HCT116 (cell line): ENCODE data around the gene NCKAP5. TPM values are rescaled to one million over a fixed set of nuclear protein-coding genes. Genes with fewer than 3 reads are reported as not detected.

Source experiments
- ATAC-seq: fragments of 200-7000 bp; cut with Tn5 transposase; 2 replicates; pipeline ENCODE4 v1.9.1; 2020; ENCODE audit warnings: mild to moderate bottlenecking, moderate library complexity
- BruUV-seq: library from RNA; stranded (reverse); fragments of 400-500 nt; replicated peaks from 2 replicates; lab custom pipeline; 2021; lab: Mats Ljungman, UMichigan
- CTCF ChIA-PET: fragments of 300-600 bp; sonication (Branson Sonifier 250); formaldehyde crosslinking; loops from one replicate; lab custom pipeline; 2021; ENCODE audit warnings: antibody characterized with exemption; lab: Charles Lee
- POLR2A ChIA-PET: fragments of 300-600, 350-600 bp; sonication (Branson Sonifier 250); formaldehyde crosslinking; loops from one replicate; lab custom pipeline; 2021; ENCODE audit warnings: antibody characterized with exemption; lab: Charles Lee
- RAD21 ChIA-PET, 2 experiments: fragments of 300-600 bp; sonication (Branson Sonifier 250); formaldehyde crosslinking; loops; one replicate each; lab custom pipeline; 2023; ENCODE audit warnings: low total read pairs in 2 of 2; ENCODE audit not compliant: uncharacterized antibody in 2 of 2, unreplicated experiment in 2 of 2, low non-redundant PET in 1 of 2; lab: Charles Lee
- DNase-seq: peaks from one replicate; pipeline ENCODE4 v3.0.0-alpha.2; 2010; ENCODE audit warnings: low read depth, low spot score
- H2AFZ ChIP-seq: fragments of 200-600 bp; shearing (Covaris generic), sonication (generic); 2 replicates; pipeline ENCODE4 v1.6.1; 2017; ENCODE audit warnings: low read depth, mixed run types, mixed read lengths, antibody characterized with exemption, low read length; ENCODE audit not compliant: poor library complexity, severe bottlenecking
- H3K27ac ChIP-seq: 2 replicates; pipeline ENCODE4 v1.5.1; 2012; ENCODE audit warnings: low read depth, low read length
- H3K27me3 ChIP-seq: fragments of 200-600 bp; sonication (generic); 2 replicates; pipeline ENCODE4 v1.6.1; 2016; ENCODE audit warnings: mixed run types, low read length, mixed read lengths; ENCODE audit not compliant: insufficient read depth
- H3K36me3 ChIP-seq, 2 experiments: fragments of 200-500 bp in 1 of 2; fragments of 200-600 bp in 1 of 2; sonication (Bioruptor generic) in 1 of 2; sonication (generic) in 1 of 2; 2 replicates each; pipeline versions ENCODE4 v1.5.1 to v1.6.1; 2014 to 2016; ENCODE audit warnings: low read length in 2 of 2, inconsistent platforms in 1 of 2, mixed read lengths in 1 of 2, mixed run types in 1 of 2; ENCODE audit not compliant: insufficient read depth in 2 of 2, control insufficient read depth in 1 of 2
- H3K4me1 ChIP-seq, 2 experiments: fragments of 200-600 bp in 1 of 2; sonication (generic) in 1 of 2; 2 replicates each; pipeline versions ENCODE4 v1.5.1 to v1.6.1; 2012 to 2017; ENCODE audit warnings: low read length in 2 of 2, inconsistent platforms in 1 of 2, mild to moderate bottlenecking in 1 of 2, mixed read lengths in 1 of 2, mixed run types in 1 of 2, moderate library complexity in 1 of 2; ENCODE audit not compliant: insufficient read depth in 2 of 2, control insufficient read depth in 1 of 2
- H3K4me2 ChIP-seq: fragments of 200-600 bp; sonication (generic); 2 replicates; pipeline ENCODE4 v1.6.1; 2017; ENCODE audit warnings: mixed run types, low read length, mixed read lengths
- H3K4me3 ChIP-seq, 2 experiments: fragments of 200-600 bp in 1 of 2; sonication (generic) in 1 of 2; replicated peaks in 1 of 2; 2 replicates each; pipeline ENCODE4 v1.5.1; 2011 to 2016; ENCODE audit warnings: low read length in 2 of 2, control low read depth in 1 of 2, low read depth in 1 of 2, mild to moderate bottlenecking in 1 of 2, mixed read lengths in 1 of 2, mixed run types in 1 of 2
- H3K79me2 ChIP-seq: fragments of 200-600 bp; sonication (generic); 2 replicates; pipeline ENCODE4 v1.6.1; 2017; ENCODE audit warnings: mild to moderate bottlenecking, mixed run types, low read length, moderate library complexity, mixed read lengths; ENCODE audit not compliant: insufficient read depth
- H3K9ac ChIP-seq: fragments of 200-600 bp; sonication (generic); 2 replicates; pipeline ENCODE4 v1.6.1; 2016; ENCODE audit warnings: low read length, mixed read lengths
- H3K9me2 ChIP-seq: fragments of 200-600 bp; sonication (generic), shearing (Covaris generic); 2 replicates; pipeline ENCODE4 v1.6.1; 2017; ENCODE audit warnings: mixed run types, mild to moderate bottlenecking, moderate library complexity; ENCODE audit not compliant: insufficient read depth
- H3K9me3 ChIP-seq, 2 experiments: fragments of 200-500 bp in 1 of 2; fragments of 200-600 bp in 1 of 2; sonication (Bioruptor generic) in 1 of 2; sonication (generic) in 1 of 2; 2 replicates each; pipeline ENCODE4 v1.6.1; 2014 to 2017; ENCODE audit warnings: low read length in 2 of 2, mixed read lengths in 2 of 2, inconsistent platforms in 1 of 2, low read depth in 1 of 2, mild to moderate bottlenecking in 1 of 2, mixed run types in 1 of 2, moderate library complexity in 1 of 2; ENCODE audit not compliant: control insufficient read depth in 1 of 2, insufficient read depth in 1 of 2
- H4K20me1 ChIP-seq: fragments of 200-600 bp; sonication (generic), shearing (Covaris generic); 2 replicates; pipeline ENCODE4 v1.6.1; 2017; ENCODE audit warnings: mixed run types, mild to moderate bottlenecking, moderate library complexity; ENCODE audit not compliant: insufficient read depth
- ATF3 ChIP-seq: IDR thresholded peaks from 2 replicates; pipeline ENCODE4 v1.6.1; 2012
- CBX3 ChIP-seq: IDR thresholded peaks from 2 replicates; pipeline ENCODE4 v1.6.1; 2012; ENCODE audit warnings: low read depth
- CEBPB ChIP-seq: IDR thresholded peaks from 2 replicates; pipeline ENCODE4 v1.6.1; 2012; ENCODE audit warnings: low read depth
- CTCF ChIP-seq, 3 experiments: fragments of 200-600 bp in 1 of 3; sonication (generic) in 1 of 3; IDR thresholded peaks in 2 of 3; conservative IDR thresholded peaks in 1 of 3; 2 replicates each; pipeline ENCODE4 v1.5.1; 2012 to 2017; ENCODE audit warnings: low read depth in 2 of 3, low read length in 2 of 3, antibody characterized with exemption in 1 of 3, borderline replicate concordance in 1 of 3, control low read depth in 1 of 3, mild to moderate bottlenecking in 1 of 3, mixed read lengths in 1 of 3, mixed run types in 1 of 3, moderate library complexity in 1 of 3; ENCODE audit not compliant: insufficient read depth in 1 of 3
- EGR1 ChIP-seq: IDR thresholded peaks from 2 replicates; pipeline ENCODE4 v1.6.1; 2012; ENCODE audit warnings: low read depth
- ELF1 ChIP-seq: IDR thresholded peaks from 2 replicates; pipeline ENCODE4 v1.6.1; 2012; ENCODE audit warnings: low read depth, borderline replicate concordance
- EZH2phosphoT487 ChIP-seq: fragments of 200-600 bp; IDR thresholded peaks from 2 replicates; pipeline ENCODE4 v1.6.1; 2018; ENCODE audit warnings: antibody characterized with exemption, borderline replicate concordance
- FOSL1 ChIP-seq: IDR thresholded peaks from 2 replicates; pipeline ENCODE4 v1.6.1; 2012; ENCODE audit warnings: low read depth
- MAX ChIP-seq: IDR thresholded peaks from 2 replicates; pipeline ENCODE4 v1.6.1; 2012
- RAD21 ChIP-seq: IDR thresholded peaks from 2 replicates; pipeline ENCODE4 v1.6.1; 2012; ENCODE audit warnings: low read depth, mild to moderate bottlenecking
- REST ChIP-seq: IDR thresholded peaks from 2 replicates; pipeline ENCODE4 v1.6.1; 2012; ENCODE audit warnings: low read depth
- SIN3A ChIP-seq: IDR thresholded peaks from 2 replicates; pipeline ENCODE4 v1.6.1; 2012; ENCODE audit warnings: low read depth
- TCF7L2 ChIP-seq: IDR thresholded peaks from 2 replicates; pipeline ENCODE4 v1.7.0; 2011; ENCODE audit warnings: borderline replicate concordance, inconsistent platforms; ENCODE audit not compliant: insufficient read depth, insufficient read length; ENCODE audit errors: extremely low read depth
- YY1 ChIP-seq: IDR thresholded peaks from 2 replicates; pipeline ENCODE4 v1.6.1; 2011; ENCODE audit warnings: low read length, low read depth, moderate library complexity, mild to moderate bottlenecking; ENCODE audit not compliant: insufficient replicate concordance; ENCODE audit errors: extremely low read depth
- ZBTB33 ChIP-seq: IDR thresholded peaks from 2 replicates; pipeline ENCODE4 v1.6.1; 2011; ENCODE audit warnings: mild to moderate bottlenecking, low read length, moderate library complexity; ENCODE audit not compliant: insufficient replicate concordance; ENCODE audit errors: extremely low read depth
- ZFX ChIP-seq: fragments of 450-650 bp; IDR thresholded peaks from 2 replicates; pipeline ENCODE4 v1.6.1; 2017
- ZNF274 ChIP-seq: fragments of 200-500 bp; sonication (Bioruptor generic); IDR thresholded peaks from 2 replicates; pipeline ENCODE4 v1.6.1; 2014; ENCODE audit warnings: mild to moderate bottlenecking, low read depth, low read length, inconsistent platforms
- intact Hi-C: fragments of 100-400 bp; cut with micrococcal nuclease; formaldehyde crosslinking; loops from 2 replicates; pipeline ENCODE4 v1.10.0; 2022
- total RNA-seq: library from RNA; stranded (reverse); gene quantifications from one replicate; pipeline ENCODE4 v1.2.1, GENCODE V29; 2021; ENCODE audit not compliant: unreplicated experiment

Gene NCKAP5
- total RNA-seq, 1 experiment from 2014 or later = 0.30 TPM

- intact Hi-C loops = no loop called here
- Histone ChIP-seq H2AFZ (no peak overlapping the region), H3K27me3 (0 out of 2 replicates have a peak, but pooled peaks cover 4% of the 10 kb centered on the region), H3K79me2 (no peaks in the 10 kb centered on the region), H4K20me1 (no peaks in the 10 kb centered on the region), H3K4me3 (no peak overlapping the region), H3K27ac (no peak overlapping the region), H3K9me3 (no peaks in the 10 kb centered on the region), H3K9me2 (no peaks in the 10 kb centered on the region), H3K36me3 (no peaks in the 10 kb centered on the region), H3K4me1 (no peaks in the 10 kb centered on the region), H3K4me2 (no peak overlapping the region), H3K9ac (no peak overlapping the region)
- ATAC-seq (no peak), DNase-seq (no peak)
- BruUV-seq = no TSS peak
- ChIA-PET CTCF (no interaction called here), POLR2A (no interaction called here), RAD21 (no interaction called here)
- no peak for TF ChIP-seq YY1
- TF ChIP-seq EZH2phosphoT487 = no peak
- TF ChIP-seq TCF7L2 = no peak
- TF ChIP-seq REST = no peak
- no peak for TF ChIP-seq MAX
- TF ChIP-seq SIN3A = no peak
- no peak for TF ChIP-seq ATF3
- TF ChIP-seq CBX3 = no peak
- no peak for TF ChIP-seq CEBPB
- no peak for TF ChIP-seq ZBTB33
- TF ChIP-seq ZFX = no peak
- no peak for TF ChIP-seq EGR1
- no peak for TF ChIP-seq ZNF274
- TF ChIP-seq CTCF (IDR thresholded peaks at IDR 0.05 in 2 of 3, conservative IDR thresholded peaks at IDR 0.05 in 1 of 3; ENCODE audit: borderline replicate concordance in 1 of 3, insufficient read depth in 1 of 3, low read depth in 2 of 3, low read length in 2 of 3) = no peak
- TF ChIP-seq RAD21 = no peak
- no peak for TF ChIP-seq FOSL1
- no peak for TF ChIP-seq ELF1
These were observed 514.0 kb downstream of the NCKAP5 start for GRCh38 chr2:133054297-133054696.
